KMS-11 (cell line): Measurements from ENCODE around the gene UQCR11.

Source experiments
- H2AFZ ChIP-seq: fragments of 200-600 bp; sonication (generic); 2 replicates; pipeline ENCODE4 v1.6.1; 2016; ENCODE audit warnings: antibody characterized with exemption, mixed run types, low read depth
- H3K27ac ChIP-seq: fragments of 200-600 bp; sonication (generic); 2 replicates; pipeline ENCODE4 v1.6.1; 2016; ENCODE audit warnings: mild to moderate bottlenecking, mixed run types
- H3K27me3 ChIP-seq: fragments of 200-600 bp; sonication (generic); 2 replicates; pipeline ENCODE4 v1.6.1; 2017; ENCODE audit warnings: mild to moderate bottlenecking, low read depth, mixed run types, moderate library complexity; ENCODE audit not compliant: insufficient read depth
- H3K36me3 ChIP-seq: fragments of 200-600 bp; sonication (generic); 2 replicates; pipeline ENCODE4 v1.6.1; 2017; ENCODE audit warnings: mild to moderate bottlenecking, mixed run types; ENCODE audit not compliant: insufficient read depth
- H3K4me1 ChIP-seq: fragments of 200-600 bp; sonication (generic); 2 replicates; pipeline ENCODE4 v1.6.1; 2016; ENCODE audit warnings: mild to moderate bottlenecking, low read depth, mixed run types; ENCODE audit not compliant: poor library complexity, severe bottlenecking
- H3K4me2 ChIP-seq: fragments of 200-600 bp; sonication (generic); 2 replicates; pipeline ENCODE4 v1.7.0; 2016; ENCODE audit warnings: mild to moderate bottlenecking, mixed run types
- H3K4me3 ChIP-seq: fragments of 200-600 bp; sonication (generic); IDR thresholded peaks from 2 replicates; pipeline ENCODE4 v1.6.1; 2017; ENCODE audit warnings: low read depth, low read length, mixed read lengths; ENCODE audit not compliant: insufficient read depth
- H3K79me2 ChIP-seq: fragments of 200-600 bp; sonication (generic); 2 replicates; pipeline ENCODE4 v1.6.1; 2016; ENCODE audit warnings: low read depth, mixed run types; ENCODE audit not compliant: insufficient read depth
- H3K9ac ChIP-seq: fragments of 200-600 bp; sonication (generic); 2 replicates; pipeline ENCODE4 v1.6.1; 2016; ENCODE audit warnings: mild to moderate bottlenecking, mixed run types
- H4K20me1 ChIP-seq: fragments of 200-600 bp; sonication (generic); 2 replicates; pipeline ENCODE4 v1.6.1; 2016; ENCODE audit warnings: mild to moderate bottlenecking, mixed run types; ENCODE audit not compliant: insufficient read depth
- CTCF ChIP-seq: fragments of 200-600 bp; sonication (generic); conservative IDR thresholded peaks from 2 replicates; pipeline ENCODE4 v1.6.1; 2017; ENCODE audit warnings: low read depth, mild to moderate bottlenecking, antibody characterized with exemption, low read length, moderate library complexity, mixed read lengths

The UQCR11 gene

GRCh38 chr19:1580957-1581356 lies 24.3 kb downstream of the UQCR11 start:
- Histone ChIP-seq H3K27ac (no peak overlapping the region), H3K27me3 (no peaks in the 10 kb centered on the region), H3K4me3 (no peak overlapping the region), H2AFZ (no peak overlapping the region), H4K20me1 (no peaks in the 10 kb centered on the region), H3K4me1 (no peaks in the 10 kb centered on the region), H3K9ac (no peak overlapping the region), H3K36me3 (no peaks in the 10 kb centered on the region), H3K79me2 (no peaks in the 10 kb centered on the region; the same call in 1 of the 2 replicates), H3K4me2 (no peak overlapping the region)
- TF ChIP-seq CTCF, result no peak

GRCh38 chr19:1580382-1580781 lies 24.9 kb downstream of the UQCR11 start:
- no peak overlapping the region for H3K27ac ChIP-seq
- no peaks in the 10 kb centered on the region for H3K27me3 ChIP-seq
- H3K4me2 ChIP-seq, result no peak overlapping the region
- no peaks in the 10 kb centered on the region for H3K36me3 ChIP-seq
- H4K20me1 ChIP-seq, result no peaks in the 10 kb centered on the region
- H3K4me3 ChIP-seq, result no peak overlapping the region
- no peaks in the 10 kb centered on the region for H3K79me2 ChIP-seq
- H3K9ac ChIP-seq, result no peak overlapping the region
- no peaks in the 10 kb centered on the region for H3K4me1 ChIP-seq
- no peak overlapping the region for H2AFZ ChIP-seq
- TF ChIP-seq CTCF, result no peak

- H2AFZ ChIP-seq, result no peak overlapping the region
- no peaks in the 10 kb centered on the region for H4K20me1 ChIP-seq
- no peak overlapping the region for H3K4me3 ChIP-seq
- no peak overlapping the region for H3K27ac ChIP-seq
- no peaks in the 10 kb centered on the region for H3K36me3 ChIP-seq
- H3K4me2 ChIP-seq, result no peak overlapping the region
- peaks cover 10% of the 10 kb centered on the region for H3K4me1 ChIP-seq
- no peaks in the 10 kb centered on the region for H3K27me3 ChIP-seq
- H3K9ac ChIP-seq, result no peak overlapping the region
- H3K79me2 ChIP-seq, result no peaks in the 10 kb centered on the region
- TF ChIP-seq CTCF, result no peak
Observed at GRCh38 chr19:1579222-1579621, 26.0 kb downstream of the UQCR11 start.

- Histone ChIP-seq H3K4me1 (peaks cover 22% of the 10 kb centered on the region), H4K20me1 (no peaks in the 10 kb centered on the region), H3K36me3 (no peaks in the 10 kb centered on the region)
Observed at GRCh38 chr19:1577929-1578618, 27.2 kb downstream of the UQCR11 start.

More at GRCh38 chr19:1577929-1578618, 27.2 kb downstream of the UQCR11 start:
- H3K27me3 ChIP-seq, result no peaks in the 10 kb centered on the region
- no peak overlapping the region for H2AFZ ChIP-seq
- no peaks in the 10 kb centered on the region for H3K79me2 ChIP-seq
- H3K27ac ChIP-seq, result no peak overlapping the region
- no peak for TF ChIP-seq CTCF
- no peak overlapping the region for H3K9ac ChIP-seq
- H3K4me2 ChIP-seq, result no peak overlapping the region
- no peak overlapping the region for H3K4me3 ChIP-seq
